Fibroblast of lung (primary cell): ENCODE data around the gene URAD.

Experiments used
- CTCF ChIP-seq, 2 donors: IDR thresholded peaks in 1 of 2; conservative IDR thresholded peaks in 1 of 2; 1 replicate in 1 of 2; 2 replicates in 1 of 2; pipeline ENCODE4 v1.5.1; 2011 to 2012; ENCODE audit warnings: low read length in 2 of 2, control low read depth in 1 of 2, inconsistent platforms in 1 of 2, low read depth in 1 of 2, mild to moderate bottlenecking in 1 of 2
- EZH2 ChIP-seq: IDR thresholded peaks from 2 replicates; pipeline ENCODE4 v1.5.1; 2012; ENCODE audit warnings: low read length, control low read depth, mild to moderate bottlenecking; ENCODE audit errors: missing control alignments

GRCh38 chr13:27980280-27980998 is 8.1 kb downstream of the URAD start:
- no peak for TF ChIP-seq CTCF (conservative IDR thresholded peaks at IDR 0.05 in 1 of 2, IDR thresholded peaks at IDR 0.05 in 1 of 2; ENCODE audit: low read depth in 1 of 2, low read length in 2 of 2)
- TF ChIP-seq EZH2: peak; percentile 24
